Measurements from ENCODE around the gene CCNB2.

Gene CCNB2

DNA sequence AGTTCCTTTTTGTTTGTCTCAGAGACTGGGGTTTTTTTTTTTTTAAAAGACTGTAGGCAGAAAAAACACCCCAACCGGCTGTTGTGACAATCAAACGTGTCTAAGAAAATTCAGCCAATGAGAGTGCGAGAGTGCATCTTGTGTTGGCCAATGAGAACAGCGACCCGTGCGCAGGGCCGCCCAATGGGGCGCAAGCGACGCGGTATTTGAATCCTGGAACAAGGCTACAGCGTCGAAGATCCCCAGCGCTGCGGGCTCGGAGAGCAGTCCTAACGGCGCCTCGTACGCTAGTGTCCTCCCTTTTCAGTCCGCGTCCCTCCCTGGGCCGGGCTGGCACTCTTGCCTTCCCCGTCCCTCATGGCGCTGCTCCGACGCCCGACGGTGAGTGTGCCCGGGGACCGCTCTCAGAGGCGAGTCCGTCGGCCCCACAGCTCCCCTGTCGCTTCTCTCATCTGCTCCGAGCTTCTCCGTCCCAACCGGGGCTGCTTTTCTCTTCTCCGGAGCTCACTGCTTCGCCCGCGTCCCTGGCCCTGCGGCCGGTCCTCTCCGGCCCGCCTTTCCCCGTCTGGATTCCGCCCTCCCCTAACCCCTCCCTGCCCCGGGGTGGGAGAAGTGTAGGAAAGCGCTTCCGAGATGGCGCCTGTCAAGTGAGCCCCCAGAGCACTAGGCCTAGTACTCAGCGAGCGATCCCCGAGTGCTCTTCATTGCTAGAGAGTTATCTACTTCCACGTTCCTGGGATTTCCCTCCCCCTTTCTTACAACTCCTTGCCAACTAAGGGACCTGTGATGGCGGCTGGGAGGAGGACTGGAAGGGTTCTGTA is at the start of gene CCNB2:
TSS of gene CCNB2 (plus strand) at position 235 of the 821 bp plus-strand sequence. CDS start at position 358, 123 bp downstream.
- Histone ChIP-seq H3K4me3 (ENCODE audit: insufficient read depth, low read length, poor library complexity, severe bottlenecking) (peak within 1 kb of the TSS; percentile 79), H2AFZ (ENCODE audit: low read depth, low read length, severe bottlenecking) (peak within 1 kb of the TSS; percentile 90), H3K36me3 (ENCODE audit: low read length) (peaks cover 24% of the 10 kb centered on the region), H4K20me1 (ENCODE audit: low read depth, low read length) (no peaks in the 10 kb centered on the region), H3K79me2 (ENCODE audit: insufficient read depth, low read length) (peaks cover 34% of the 10 kb centered on the region), H3K4me2 (ENCODE audit: low read depth, low read length, poor library complexity, severe bottlenecking) (peak within 1 kb of the TSS; percentile 89), H3K27ac (ENCODE audit: low read depth, low read length) (peak within 1 kb of the TSS; percentile 77), H3K9ac (ENCODE audit: low read length) (peak within 1 kb of the TSS; percentile 87), H3F3A (ENCODE audit: insufficient read depth) (peaks cover 10% of the 10 kb centered on the region; the same call in 1 of the 2 replicates), H3K9me2 (replicated peaks; ENCODE audit: insufficient read depth, low read length) (no peaks in the 10 kb centered on the region), H3K27me3 (ENCODE audit: low read length) (no peaks in the 10 kb centered on the region), H3K9me3 (ENCODE audit: insufficient read depth, low read length) (no peaks in the 10 kb centered on the region)
- TF ChIP-seq, protein P1, sequence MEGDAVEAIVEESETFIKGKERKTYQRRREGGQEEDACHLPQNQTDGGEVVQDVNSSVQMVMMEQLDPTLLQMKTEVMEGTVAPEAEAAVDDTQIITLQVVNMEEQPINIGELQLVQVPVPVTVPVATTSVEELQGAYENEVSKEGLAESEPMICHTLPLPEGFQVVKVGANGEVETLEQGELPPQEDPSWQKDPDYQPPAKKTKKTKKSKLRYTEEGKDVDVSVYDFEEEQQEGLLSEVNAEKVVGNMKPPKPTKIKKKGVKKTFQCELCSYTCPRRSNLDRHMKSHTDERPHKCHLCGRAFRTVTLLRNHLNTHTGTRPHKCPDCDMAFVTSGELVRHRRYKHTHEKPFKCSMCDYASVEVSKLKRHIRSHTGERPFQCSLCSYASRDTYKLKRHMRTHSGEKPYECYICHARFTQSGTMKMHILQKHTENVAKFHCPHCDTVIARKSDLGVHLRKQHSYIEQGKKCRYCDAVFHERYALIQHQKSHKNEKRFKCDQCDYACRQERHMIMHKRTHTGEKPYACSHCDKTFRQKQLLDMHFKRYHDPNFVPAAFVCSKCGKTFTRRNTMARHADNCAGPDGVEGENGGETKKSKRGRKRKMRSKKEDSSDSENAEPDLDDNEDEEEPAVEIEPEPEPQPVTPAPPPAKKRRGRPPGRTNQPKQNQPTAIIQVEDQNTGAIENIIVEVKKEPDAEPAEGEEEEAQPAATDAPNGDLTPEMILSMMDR (IDR thresholded peaks at IDR 0.05; ENCODE audit: insufficient read depth, low read length, poor library complexity, severe bottlenecking): no peak
- no peak for TF ChIP-seq EZH2phosphoT487 (conservative IDR thresholded peaks at IDR 0.05; ENCODE audit: low read length)

DNA sequence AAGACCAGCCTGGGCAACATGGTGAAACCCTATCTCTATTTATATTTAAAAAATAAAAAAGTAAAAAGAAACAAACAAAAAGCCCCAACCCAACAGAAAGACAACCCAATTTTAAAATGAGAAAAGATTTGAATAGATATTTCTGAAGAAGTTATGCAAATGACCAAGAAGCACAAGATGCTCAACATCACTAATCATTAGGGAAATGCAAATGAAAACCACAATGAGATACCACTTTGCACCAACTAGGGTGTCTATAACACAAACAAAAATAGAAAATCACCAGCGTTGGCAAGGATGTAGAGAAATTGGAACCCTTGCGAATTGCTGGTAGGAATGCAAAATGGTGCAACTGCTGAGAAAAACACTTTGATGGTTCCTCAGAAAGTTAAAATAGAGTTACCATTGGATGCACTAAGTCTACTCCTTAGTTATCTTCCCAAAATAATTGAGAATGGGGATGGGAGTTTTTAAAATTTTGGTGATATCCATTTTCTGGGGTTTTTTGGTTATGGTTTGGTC is 45.8 kb upstream of the CCNB2 start:
- peaks cover 6% of the 10 kb centered on the region; the same call in 1 of the 2 replicates for H3F3A ChIP-seq (ENCODE audit: insufficient read depth)
- H3K9me3 ChIP-seq (ENCODE audit: insufficient read depth, low read length): no peaks in the 10 kb centered on the region
- peaks cover 49% of the 10 kb centered on the region for H3K36me3 ChIP-seq (ENCODE audit: low read length)
- no peaks in the 10 kb centered on the region for H4K20me1 ChIP-seq (ENCODE audit: low read depth, low read length)
- H2AFZ ChIP-seq (ENCODE audit: low read depth, low read length, severe bottlenecking): no peak overlapping the region
- TF ChIP-seq EZH2phosphoT487 (conservative IDR thresholded peaks at IDR 0.05; ENCODE audit: low read length): no peak
- TF ChIP-seq, protein P1 (IDR thresholded peaks at IDR 0.05; ENCODE audit: insufficient read depth, low read length, poor library complexity, severe bottlenecking): no peak
- H3K4me3 ChIP-seq (ENCODE audit: insufficient read depth, low read length, poor library complexity, severe bottlenecking): no peak overlapping the region
- no peak overlapping the region for H3K4me2 ChIP-seq (ENCODE audit: low read depth, low read length, poor library complexity, severe bottlenecking)
- H3K9ac ChIP-seq (ENCODE audit: low read length): no peak overlapping the region
- no peak overlapping the region for H3K27ac ChIP-seq (ENCODE audit: low read depth, low read length)
- H3K79me2 ChIP-seq (ENCODE audit: insufficient read depth, low read length): 0 out of 2 replicates have a peak, but pooled peaks cover 4% of the 10 kb centered on the region
- H3K27me3 ChIP-seq (ENCODE audit: low read length): no peaks in the 10 kb centered on the region
- H3K9me2 ChIP-seq (replicated peaks; ENCODE audit: insufficient read depth, low read length): no peaks in the 10 kb centered on the region

DNA sequence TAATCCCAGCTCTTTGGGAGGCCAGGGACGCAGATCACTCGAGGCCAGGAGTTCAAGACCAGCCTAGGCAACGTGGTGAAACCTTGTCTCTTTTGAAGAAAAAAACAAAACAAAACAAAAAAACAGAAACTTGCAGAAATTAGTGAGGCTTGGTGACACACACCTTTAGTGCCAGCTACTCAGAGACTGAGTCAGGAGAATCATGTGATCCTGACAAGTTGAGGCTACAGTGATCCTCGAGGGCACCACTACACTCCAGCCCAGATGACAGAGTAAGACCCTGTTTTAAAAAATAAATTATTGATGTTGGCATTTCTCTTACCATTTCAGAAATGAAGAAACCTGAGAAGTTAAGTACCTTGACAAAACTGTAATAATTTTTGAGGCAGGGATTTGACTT is 44.6 kb upstream of the CCNB2 start:
- H3K27me3 ChIP-seq (ENCODE audit: low read length): no peaks in the 10 kb centered on the region
- no peak overlapping the region for H3K4me3 ChIP-seq (ENCODE audit: insufficient read depth, low read length, poor library complexity, severe bottlenecking)
- no peak overlapping the region for H3K27ac ChIP-seq (ENCODE audit: low read depth, low read length)
- peaks cover 45% of the 10 kb centered on the region for H3K36me3 ChIP-seq (ENCODE audit: low read length)
- peaks cover 5% of the 10 kb centered on the region; the same call in 1 of the 2 replicates for H3F3A ChIP-seq (ENCODE audit: insufficient read depth)
- no peak overlapping the region for H3K9ac ChIP-seq (ENCODE audit: low read length)
- no peaks in the 10 kb centered on the region for H3K9me2 ChIP-seq (replicated peaks; ENCODE audit: insufficient read depth, low read length)
- H2AFZ ChIP-seq (ENCODE audit: low read depth, low read length, severe bottlenecking): no peak overlapping the region
- no peaks in the 10 kb centered on the region for H3K9me3 ChIP-seq (ENCODE audit: insufficient read depth, low read length)
- no peaks in the 10 kb centered on the region for H4K20me1 ChIP-seq (ENCODE audit: low read depth, low read length)
- no peak overlapping the region for H3K4me2 ChIP-seq (ENCODE audit: low read depth, low read length, poor library complexity, severe bottlenecking)
- TF ChIP-seq EZH2phosphoT487 (conservative IDR thresholded peaks at IDR 0.05; ENCODE audit: low read length): no peak
- TF ChIP-seq, protein P1 (IDR thresholded peaks at IDR 0.05; ENCODE audit: insufficient read depth, low read length, poor library complexity, severe bottlenecking): no peak
- no peaks in the 10 kb centered on the region for H3K79me2 ChIP-seq (ENCODE audit: insufficient read depth, low read length)
